HCT116 (cell line): ENCODE data around the gene FAM83F. TPM values are rescaled to one million over a fixed set of nuclear protein-coding genes. Genes with fewer than 3 reads are reported as not detected.

Experiments used
- JUND ChIP-seq: IDR thresholded peaks from 2 replicates; pipeline ENCODE4 v1.6.1; 2012
- total RNA-seq: library from RNA; stranded (reverse); gene quantifications from one replicate; pipeline ENCODE4 v1.2.1, GENCODE V29; 2021; ENCODE audit not compliant: unreplicated experiment
- TF ChIP-seq, protein P1 (sequence below): IDR thresholded peaks from 2 replicates; pipeline ENCODE4 v1.6.1; 2011; ENCODE audit warnings: mild to moderate bottlenecking, low read length, moderate library complexity; ENCODE audit not compliant: insufficient replicate concordance; ENCODE audit errors: extremely low read depth
- TF ChIP-seq, protein P2 (sequence below), 3 experiments: fragments of 200-600 bp in 1 of 3; sonication (generic) in 1 of 3; IDR thresholded peaks in 2 of 3; conservative IDR thresholded peaks in 1 of 3; 2 replicates each; pipeline ENCODE4 v1.5.1; 2012 to 2017; ENCODE audit warnings: low read depth in 2 of 3, low read length in 2 of 3, antibody characterized with exemption in 1 of 3, borderline replicate concordance in 1 of 3, control low read depth in 1 of 3, mild to moderate bottlenecking in 1 of 3, mixed read lengths in 1 of 3, mixed run types in 1 of 3, moderate library complexity in 1 of 3; ENCODE audit not compliant: insufficient read depth in 1 of 3
- TF ChIP-seq, protein P3 (sequence below): IDR thresholded peaks from 2 replicates; pipeline ENCODE4 v1.6.1; 2012; ENCODE audit warnings: low read depth

FAM83F gene
- total RNA-seq, 1 experiment from 2014 or later, result 24.5 TPM

DNA sequence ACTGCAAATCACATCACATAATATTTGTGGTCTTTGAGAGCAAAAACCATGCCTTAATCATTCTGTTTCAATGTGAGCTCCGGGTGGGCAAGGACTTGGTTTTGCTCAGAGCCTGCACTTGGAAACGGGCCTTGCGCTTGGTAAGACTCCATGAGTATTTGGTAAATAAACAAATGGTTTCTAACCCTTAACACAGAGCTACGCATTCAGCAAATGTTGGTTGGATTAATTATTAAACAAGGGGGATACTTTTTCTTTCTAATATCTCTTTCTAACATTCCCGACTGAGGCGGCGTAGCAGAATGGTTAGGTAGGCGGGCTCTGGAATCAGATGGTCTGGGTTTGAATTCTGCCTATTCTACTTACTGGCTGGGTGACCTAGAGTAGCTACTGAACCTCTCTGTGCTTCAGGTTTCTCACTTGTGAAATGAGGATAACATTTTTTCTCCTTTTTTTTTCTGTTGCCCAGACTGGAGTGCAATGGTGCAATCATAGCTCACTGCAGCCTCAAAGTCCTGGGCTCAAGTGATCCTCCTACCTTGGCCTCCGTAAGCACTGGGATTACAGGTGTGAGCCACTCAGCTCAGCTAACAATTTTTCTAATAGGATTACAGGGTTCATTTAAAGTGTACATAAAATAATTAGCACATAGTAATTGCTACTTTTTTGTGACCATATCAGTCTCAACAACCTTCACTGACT, 3.4 kb upstream of the FAM83F start (continued):
- TF ChIP-seq, protein P1, sequence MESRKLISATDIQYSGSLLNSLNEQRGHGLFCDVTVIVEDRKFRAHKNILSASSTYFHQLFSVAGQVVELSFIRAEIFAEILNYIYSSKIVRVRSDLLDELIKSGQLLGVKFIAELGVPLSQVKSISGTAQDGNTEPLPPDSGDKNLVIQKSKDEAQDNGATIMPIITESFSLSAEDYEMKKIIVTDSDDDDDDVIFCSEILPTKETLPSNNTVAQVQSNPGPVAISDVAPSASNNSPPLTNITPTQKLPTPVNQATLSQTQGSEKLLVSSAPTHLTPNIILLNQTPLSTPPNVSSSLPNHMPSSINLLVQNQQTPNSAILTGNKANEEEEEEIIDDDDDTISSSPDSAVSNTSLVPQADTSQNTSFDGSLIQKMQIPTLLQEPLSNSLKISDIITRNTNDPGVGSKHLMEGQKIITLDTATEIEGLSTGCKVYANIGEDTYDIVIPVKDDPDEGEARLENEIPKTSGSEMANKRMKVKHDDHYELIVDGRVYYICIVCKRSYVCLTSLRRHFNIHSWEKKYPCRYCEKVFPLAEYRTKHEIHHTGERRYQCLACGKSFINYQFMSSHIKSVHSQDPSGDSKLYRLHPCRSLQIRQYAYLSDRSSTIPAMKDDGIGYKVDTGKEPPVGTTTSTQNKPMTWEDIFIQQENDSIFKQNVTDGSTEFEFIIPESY, result no peak
- TF ChIP-seq, protein P2, sequence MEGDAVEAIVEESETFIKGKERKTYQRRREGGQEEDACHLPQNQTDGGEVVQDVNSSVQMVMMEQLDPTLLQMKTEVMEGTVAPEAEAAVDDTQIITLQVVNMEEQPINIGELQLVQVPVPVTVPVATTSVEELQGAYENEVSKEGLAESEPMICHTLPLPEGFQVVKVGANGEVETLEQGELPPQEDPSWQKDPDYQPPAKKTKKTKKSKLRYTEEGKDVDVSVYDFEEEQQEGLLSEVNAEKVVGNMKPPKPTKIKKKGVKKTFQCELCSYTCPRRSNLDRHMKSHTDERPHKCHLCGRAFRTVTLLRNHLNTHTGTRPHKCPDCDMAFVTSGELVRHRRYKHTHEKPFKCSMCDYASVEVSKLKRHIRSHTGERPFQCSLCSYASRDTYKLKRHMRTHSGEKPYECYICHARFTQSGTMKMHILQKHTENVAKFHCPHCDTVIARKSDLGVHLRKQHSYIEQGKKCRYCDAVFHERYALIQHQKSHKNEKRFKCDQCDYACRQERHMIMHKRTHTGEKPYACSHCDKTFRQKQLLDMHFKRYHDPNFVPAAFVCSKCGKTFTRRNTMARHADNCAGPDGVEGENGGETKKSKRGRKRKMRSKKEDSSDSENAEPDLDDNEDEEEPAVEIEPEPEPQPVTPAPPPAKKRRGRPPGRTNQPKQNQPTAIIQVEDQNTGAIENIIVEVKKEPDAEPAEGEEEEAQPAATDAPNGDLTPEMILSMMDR (IDR thresholded peaks at IDR 0.05 in 2 of 3, conservative IDR thresholded peaks at IDR 0.05 in 1 of 3; ENCODE audit: borderline replicate concordance in 1 of 3, insufficient read depth in 1 of 3, low read depth in 2 of 3, low read length in 2 of 3), result no peak
- TF ChIP-seq, protein P3, sequence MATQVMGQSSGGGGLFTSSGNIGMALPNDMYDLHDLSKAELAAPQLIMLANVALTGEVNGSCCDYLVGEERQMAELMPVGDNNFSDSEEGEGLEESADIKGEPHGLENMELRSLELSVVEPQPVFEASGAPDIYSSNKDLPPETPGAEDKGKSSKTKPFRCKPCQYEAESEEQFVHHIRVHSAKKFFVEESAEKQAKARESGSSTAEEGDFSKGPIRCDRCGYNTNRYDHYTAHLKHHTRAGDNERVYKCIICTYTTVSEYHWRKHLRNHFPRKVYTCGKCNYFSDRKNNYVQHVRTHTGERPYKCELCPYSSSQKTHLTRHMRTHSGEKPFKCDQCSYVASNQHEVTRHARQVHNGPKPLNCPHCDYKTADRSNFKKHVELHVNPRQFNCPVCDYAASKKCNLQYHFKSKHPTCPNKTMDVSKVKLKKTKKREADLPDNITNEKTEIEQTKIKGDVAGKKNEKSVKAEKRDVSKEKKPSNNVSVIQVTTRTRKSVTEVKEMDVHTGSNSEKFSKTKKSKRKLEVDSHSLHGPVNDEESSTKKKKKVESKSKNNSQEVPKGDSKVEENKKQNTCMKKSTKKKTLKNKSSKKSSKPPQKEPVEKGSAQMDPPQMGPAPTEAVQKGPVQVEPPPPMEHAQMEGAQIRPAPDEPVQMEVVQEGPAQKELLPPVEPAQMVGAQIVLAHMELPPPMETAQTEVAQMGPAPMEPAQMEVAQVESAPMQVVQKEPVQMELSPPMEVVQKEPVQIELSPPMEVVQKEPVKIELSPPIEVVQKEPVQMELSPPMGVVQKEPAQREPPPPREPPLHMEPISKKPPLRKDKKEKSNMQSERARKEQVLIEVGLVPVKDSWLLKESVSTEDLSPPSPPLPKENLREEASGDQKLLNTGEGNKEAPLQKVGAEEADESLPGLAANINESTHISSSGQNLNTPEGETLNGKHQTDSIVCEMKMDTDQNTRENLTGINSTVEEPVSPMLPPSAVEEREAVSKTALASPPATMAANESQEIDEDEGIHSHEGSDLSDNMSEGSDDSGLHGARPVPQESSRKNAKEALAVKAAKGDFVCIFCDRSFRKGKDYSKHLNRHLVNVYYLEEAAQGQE, result no peak
- TF ChIP-seq JUND, result no peak
